ENCODE results near the gene CABP2. TPM values are rescaled to one million over a fixed set of nuclear protein-coding genes. Genes with fewer than 3 reads are reported as not detected.

The CABP2 gene
- total RNA-seq, 1 donor from 2014 or later, result not detected

GRCh38 chr11:67505605-67506396, 17.4 kb downstream of the CABP2 start:
- ATAC-seq (ENCODE audit: low read depth), result peak; percentile 37
- no peaks in the 10 kb centered on the region for H3K27me3 Mint-ChIP-seq
- peak; percentile 66 for TF ChIP-seq CTCF (IDR thresholded peaks at IDR 0.05)
- H3K36me3 Mint-ChIP-seq (ENCODE audit: low read depth), result peaks cover 40% of the 10 kb centered on the region
- H3K27ac Mint-ChIP-seq, result peak overlapping the region; percentile 94
- no peaks in the 10 kb centered on the region for H3K9me3 Mint-ChIP-seq
- H3K4me1 Mint-ChIP-seq, result peaks cover 50% of the 10 kb centered on the region
- ChIA-PET CTCF (interaction anchor here (0.6 to 1.7 kb wide), 9 partner anchors 36 to 159 kb away, joined by 3 to 13 read pairs (median 4); partner anchors contain the start of genes PPP1CA, PTPRCAP and RAD9A), POLR2A (interaction anchor here (0.6 to 2.8 kb wide), 21 partner anchors 13 to 154 kb away, joined by 3 to 45 read pairs (median 5); partner anchors contain the start of genes AIP, NUDT8, POLD4 and PPP1CA)
- intact Hi-C loops (cut with micrococcal nuclease), result loop anchor here (1.0 to 5.0 kb wide), 10 partner anchors 20 to 888 kb away; partner anchors contain the start of genes PPP1CA, RBM14, RPS6KB2 and TMEM134
- DNase-seq, result peak; percentile 84
- peak overlapping the region; percentile 90 for H3K4me3 Mint-ChIP-seq

DNA sequence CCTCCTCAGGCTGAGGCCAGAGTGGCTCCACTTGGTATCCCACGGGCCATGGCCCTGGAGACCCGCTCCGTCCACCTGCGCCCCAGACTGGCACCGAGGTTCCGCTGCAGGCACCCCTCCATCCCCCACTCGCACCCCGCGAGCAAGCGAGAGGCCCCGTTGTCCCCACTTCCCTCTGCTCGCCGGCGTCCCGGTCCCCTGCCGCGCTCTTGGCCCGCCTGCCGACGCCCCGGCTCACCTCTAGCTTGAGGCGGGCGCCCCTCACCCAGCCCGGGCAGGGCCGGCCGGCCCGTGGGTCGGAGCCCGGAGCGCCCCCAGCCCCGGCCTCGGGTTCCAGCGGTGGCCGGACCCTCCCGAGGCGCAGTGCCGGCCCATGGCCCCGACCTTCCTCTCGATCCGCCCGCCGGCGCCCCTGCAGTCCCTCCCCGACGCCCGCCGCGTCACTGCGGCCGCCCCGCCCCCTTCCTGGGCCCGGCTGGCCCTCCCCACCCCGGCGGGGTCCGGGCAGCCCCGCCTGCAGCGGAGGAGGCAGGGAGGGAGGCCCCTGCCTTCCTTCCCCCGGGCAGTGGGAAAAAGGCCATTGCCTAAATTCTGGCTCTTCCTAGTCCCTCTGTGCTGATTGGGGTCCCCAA, 18.2 kb downstream of the CABP2 start, which contains the start of gene PITPNM1:
Gene PITPNM1, minus strand, starts transcription at position 414 of the 632 bp plus-strand sequence. CDS start 1,183 bp downstream, outside the sequence.
- intact Hi-C loops (cut with micrococcal nuclease), result loop anchor here (1.0 to 5.0 kb wide), 4 partner anchors 20 to 888 kb away; partner anchors contain the start of gene RBM14
- Mint-ChIP-seq H3K27me3 (no peaks in the 10 kb centered on the region), H3K4me1 (peaks cover 51% of the 10 kb centered on the region), H3K4me3 (peak within 1 kb of the TSS; percentile 90), H3K9me3 (no peaks in the 10 kb centered on the region), H3K27ac (peak within 1 kb of the TSS; percentile 94), H3K36me3 (ENCODE audit: low read depth) (peaks cover 46% of the 10 kb centered on the region)
- no peak for TF ChIP-seq CTCF (IDR thresholded peaks at IDR 0.05)
- ChIA-PET CTCF (interaction anchor here (1.2 to 1.7 kb wide), 6 partner anchors 35 to 154 kb away, joined by 3 to 13 read pairs (median 4); partner anchors contain the start of genes PPP1CA, PTPRCAP and RAD9A), POLR2A (interaction anchor here (0.5 to 2.8 kb wide), 23 partner anchors 12 to 154 kb away, joined by 3 to 45 read pairs (median 5); partner anchors contain the start of genes AIP, NUDT8, POLD4 and PPP1CA)
- DNase-seq, result peak; percentile 85
- ATAC-seq (ENCODE audit: low read depth), result peak; percentile 14

DNA sequence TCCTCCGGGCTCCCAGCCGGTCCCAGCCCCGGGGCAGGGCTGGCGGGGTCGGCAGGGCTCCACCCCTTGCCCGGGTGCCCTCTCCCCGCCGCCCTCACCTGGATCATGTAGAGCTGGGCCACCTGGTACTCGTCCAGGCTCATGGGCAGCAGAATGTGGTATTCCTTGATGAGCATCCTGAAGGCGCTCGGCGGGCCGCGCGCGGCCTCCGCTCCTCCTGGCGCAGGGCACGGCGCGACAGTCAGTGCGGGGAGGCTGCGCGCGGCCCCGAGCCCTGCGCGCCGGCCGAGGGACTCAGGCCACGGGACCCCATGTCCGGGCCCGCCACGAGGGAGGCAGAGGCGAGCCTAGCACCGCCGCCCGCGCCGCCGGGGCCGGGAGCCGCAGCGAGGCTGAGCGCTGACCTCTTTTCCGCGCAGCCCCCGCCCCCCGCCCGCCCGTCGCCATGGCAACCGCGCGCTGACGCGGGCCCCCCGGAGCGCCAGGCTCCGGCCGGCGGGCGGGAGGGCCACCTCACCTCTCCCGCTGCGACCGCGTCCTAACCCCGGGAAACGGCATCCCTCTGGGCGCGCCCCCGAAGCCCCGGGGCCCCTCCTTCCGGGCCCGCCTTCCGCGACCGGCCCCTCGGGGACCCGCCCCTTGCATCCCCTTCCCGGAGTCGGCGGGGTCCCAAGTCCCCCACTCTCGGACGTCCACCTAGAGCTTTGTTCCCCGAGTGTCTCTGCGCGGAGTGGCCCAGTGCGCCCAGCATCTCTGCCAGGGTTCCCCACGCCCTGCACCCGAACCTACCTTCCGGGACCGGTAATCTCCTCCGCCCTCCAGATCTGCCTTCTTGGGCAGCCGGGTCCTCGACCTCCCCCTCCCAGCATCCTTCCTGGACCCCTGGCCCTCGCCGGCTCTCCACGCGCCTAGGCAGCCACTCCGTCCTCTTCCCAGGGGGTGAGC, 19.0 kb downstream of the CABP2 start:
- Mint-ChIP-seq H3K4me3 (peak overlapping the region; percentile 90), H3K4me1 (peaks cover 51% of the 10 kb centered on the region), H3K27ac (peak overlapping the region; percentile 74), H3K27me3 (no peaks in the 10 kb centered on the region), H3K36me3 (ENCODE audit: low read depth) (peaks cover 48% of the 10 kb centered on the region), H3K9me3 (no peaks in the 10 kb centered on the region)
- DNase-seq, result peak; percentile 36
- ChIA-PET CTCF (interaction anchor here (1.2 to 1.3 kb wide), 2 partner anchors 112 to 153 kb away, joined by 3 to 4 read pairs; partner anchors contain the start of gene RAD9A), POLR2A (interaction anchor here (0.5 to 2.8 kb wide), 14 partner anchors 11 to 378 kb away, joined by 3 to 45 read pairs (median 6); partner anchors contain the start of genes AIP, PPP1CA, PTPRCAP and RAD9A)
- no peak for TF ChIP-seq CTCF (IDR thresholded peaks at IDR 0.05)
- ATAC-seq (ENCODE audit: low read depth), result no peak
- intact Hi-C loops (cut with micrococcal nuclease), result no loop called here

- no peak for TF ChIP-seq CTCF (IDR thresholded peaks at IDR 0.05)
- ChIA-PET POLR2A (interaction anchor here (0.6 to 1.8 kb wide), 5 partner anchors 18 to 708 kb away, joined by 3 to 8 read pairs (median 6); partner anchors contain the start of genes AIP, PTPRCAP and TBC1D10C), CTCF (no interaction called here)
- Mint-ChIP-seq H3K4me1 (peaks cover 43% of the 10 kb centered on the region), H3K27ac (peak overlapping the region; percentile 18), H3K36me3 (ENCODE audit: low read depth) (peaks cover 52% of the 10 kb centered on the region), H3K4me3 (peak overlapping the region; percentile 73), H3K9me3 (no peaks in the 10 kb centered on the region), H3K27me3 (no peaks in the 10 kb centered on the region)
- intact Hi-C loops (cut with micrococcal nuclease), result no loop called here
- DNase-seq, result no peak
- no peak for ATAC-seq (ENCODE audit: low read depth)
These were observed 19.9 kb downstream of the CABP2 start for GRCh38 chr11:67503119-67504004.
